Gastroesophageal sphincter (tissue), 3 donors: Measurements from ENCODE around the gene CRKL.

Experiments used
- CTCF ChIP-seq, 4 experiments: fragments of 200-600 bp in 2 of 4; fragments of 450-650 bp in 2 of 4; sonication (generic) in 1 of 4; IDR thresholded peaks; one replicate each; pipeline ENCODE4 v1.5.1; 2017 to 2019; ENCODE audit warnings: antibody characterized with exemption in 4 of 4, mild to moderate bottlenecking in 2 of 4, moderate library complexity in 2 of 4
- EP300 ChIP-seq: sonication (generic); formaldehyde crosslinking; IDR thresholded peaks from one replicate; pipeline ENCODE4 v1.6.1; 2017; ENCODE audit warnings: antibody characterized with exemption, mild to moderate bottlenecking
- POLR2A ChIP-seq, 2 donors: fragments of 450-650 bp; IDR thresholded peaks; one replicate each; pipeline ENCODE4 v1.6.1; 2017; ENCODE audit warnings: antibody characterized with exemption in 2 of 2, mild to moderate bottlenecking in 2 of 2, moderate library complexity in 1 of 2

DNA sequence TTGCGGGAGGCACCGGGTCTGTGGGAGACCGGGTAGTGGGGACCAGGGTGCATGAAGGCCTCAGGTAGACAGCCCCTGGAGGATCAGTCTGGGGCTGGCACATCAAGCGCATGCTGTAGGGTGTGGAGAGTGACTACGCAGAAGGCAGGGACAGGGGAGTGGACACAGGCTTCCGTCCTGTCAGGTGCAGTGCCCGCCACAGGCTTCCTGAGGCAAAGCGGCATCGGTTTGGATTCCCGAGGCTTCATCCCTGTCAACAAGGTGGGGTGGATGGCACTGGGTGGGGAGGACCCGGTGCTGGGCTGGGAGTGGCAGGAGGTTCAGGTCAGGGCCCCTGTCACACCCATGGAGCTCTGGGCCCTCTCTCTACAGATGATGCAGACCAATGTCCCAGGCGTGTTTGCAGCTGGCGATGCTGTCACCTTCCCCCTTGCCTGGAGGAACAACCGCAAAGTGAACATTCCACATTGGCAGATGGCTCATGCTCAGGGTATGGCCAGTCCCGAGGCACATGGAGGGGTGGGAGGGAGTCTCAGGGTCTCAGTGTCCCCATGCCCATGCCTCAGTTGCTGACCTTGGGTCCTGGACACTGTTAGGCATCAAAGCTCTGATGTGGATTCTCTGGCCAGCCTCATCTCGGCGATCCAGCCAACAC lies 60.4 kb downstream of the CRKL start:
- TF ChIP-seq CTCF (IDR thresholded peaks at IDR 0.05), result no peak
- TF ChIP-seq POLR2A (IDR thresholded peaks at IDR 0.05), result no peak
- no peak for TF ChIP-seq EP300
